Sigmoid colon (tissue), 4 donors: ENCODE data around the gene DDB1.

Experiments used
- CTCF ChIP-seq, 4 experiments: fragments of 450-650 bp in 3 of 4; fragments of 200-600 bp in 1 of 4; IDR thresholded peaks; one replicate each; pipeline ENCODE4 v1.5.1; 2016 to 2019; ENCODE audit warnings: antibody characterized with exemption in 4 of 4, mild to moderate bottlenecking in 3 of 4, moderate library complexity in 2 of 4
- EP300 ChIP-seq, 4 donors: sonication (generic); formaldehyde crosslinking; IDR thresholded peaks; one replicate each; pipeline ENCODE4 v1.6.1; 2017; ENCODE audit warnings: antibody characterized with exemption in 4 of 4
- POLR2A ChIP-seq, 2 donors: fragments of 450-650 bp; IDR thresholded peaks; one replicate each; pipeline ENCODE4 v1.6.1; 2016; ENCODE audit warnings: antibody characterized with exemption in 2 of 2, mild to moderate bottlenecking in 2 of 2, moderate library complexity in 2 of 2
- POLR2AphosphoS5 ChIP-seq, 4 donors: sonication (generic); formaldehyde crosslinking; IDR thresholded peaks; one replicate each; pipeline ENCODE4 v1.6.1; 2017; ENCODE audit warnings: antibody characterized with exemption in 4 of 4

- TF ChIP-seq CTCF (IDR thresholded peaks at IDR 0.05) (no peak), POLR2A (IDR thresholded peaks at IDR 0.05) (no peak), POLR2AphosphoS5 (IDR thresholded peaks at IDR 0.05) (no peak), EP300 (IDR thresholded peaks at IDR 0.05) (no peak)
These were observed 27.5 kb downstream of the DDB1 start for GRCh38 chr11:61305417-61305816.
